K562 (cell line): ENCODE results near the gene KIF24.

Experiments
- POLR2AphosphoS5 ChIP-seq: IDR thresholded peaks from 2 replicates; pipeline ENCODE4 v1.6.1; 2011; ENCODE audit warnings: mild to moderate bottlenecking, low read depth, low read length, moderate library complexity; ENCODE audit not compliant: control insufficient read depth, insufficient read depth
- ZNF354B ChIP-seq: fragments of 250-450 bp; sonication (Bioruptor Pico); IDR thresholded peaks from 2 replicates; pipeline ENCODE4 v1.4.0; 2020

DNA sequence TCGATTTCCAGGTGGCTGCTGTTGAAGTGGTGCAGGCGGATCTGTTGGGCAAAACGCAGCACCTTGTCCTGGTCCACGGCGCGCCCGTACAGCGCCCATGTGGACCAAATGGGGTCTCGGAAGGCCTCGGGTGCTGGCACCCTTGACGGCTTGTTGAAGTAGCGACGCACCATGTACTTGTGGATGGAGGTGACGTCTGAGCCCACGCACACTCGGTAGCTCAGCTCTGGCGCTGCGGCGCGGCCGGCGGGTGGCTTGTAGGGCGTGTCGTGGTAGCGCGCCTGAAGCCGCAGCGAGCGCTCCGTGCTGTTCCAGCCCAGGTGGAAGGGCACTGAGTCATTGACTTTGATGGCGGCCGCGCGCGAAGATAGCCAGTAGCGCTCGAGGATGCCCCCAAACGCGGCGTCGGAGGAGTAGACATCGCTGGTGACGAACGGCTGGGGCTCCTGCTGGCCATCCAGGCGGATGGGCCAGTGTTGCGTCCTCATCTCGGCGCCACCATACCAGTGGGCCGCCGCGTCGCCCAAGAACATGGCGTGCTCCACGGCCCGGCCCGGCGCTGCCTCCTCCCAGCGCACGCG is 42.9 kb upstream of the KIF24 start:
- TF ChIP-seq ZNF354B (CRISPR knock-in tag) (no peak), POLR2AphosphoS5 (no peak)
